Bone marrow (tissue), 2 donors: ENCODE measurements around the gene ARID3A.

Experiments
- DNase-seq, 2 donors: peaks; one replicate each; lab custom pipeline; 2025; lab: John Stamatoyannopoulos, UW

ARID3A gene

GRCh38 chr19:963486-963951 lies 37.7 kb downstream of the ARID3A start:
- no peak for DNase-seq

- DNase-seq, result no peak
These were observed 38.3 kb downstream of the ARID3A start for GRCh38 chr19:964116-964520.

GRCh38 chr19:964761-965694 lies 39.2 kb downstream of the ARID3A start:
- no peak for DNase-seq

GRCh38 chr19:966485-967088 lies 40.8 kb downstream of the ARID3A start:
- no peak for DNase-seq

GRCh38 chr19:970695-971094 lies 44.9 kb downstream of the ARID3A start:
- DNase-seq, result no peak

- no peak for DNase-seq
These were observed 46.0 kb downstream of the ARID3A start for GRCh38 chr19:971795-972194.

- no peak for DNase-seq
These were observed 46.4 kb downstream of the ARID3A start for GRCh38 chr19:972281-972680.

- no peak for DNase-seq
These were observed 48.1 kb downstream of the ARID3A start for GRCh38 chr19:973726-974563.

- no peak for DNase-seq
These were observed 48.9 kb downstream of the ARID3A start for GRCh38 chr19:974564-975257.

- no peak for DNase-seq
These were observed 50.6 kb downstream of the ARID3A start for GRCh38 chr19:976476-976875.

- DNase-seq, result no peak
These were observed 51.2 kb downstream of the ARID3A start for GRCh38 chr19:977058-977464.

- DNase-seq, result no peak
These were observed 53.5 kb downstream of the ARID3A start for GRCh38 chr19:979318-979741.

- no peak for DNase-seq
These were observed 54.5 kb downstream of the ARID3A start for GRCh38 chr19:980133-980998.

- DNase-seq, result peak; percentile 20 to 59
These were observed 56.8 kb downstream of the ARID3A start for GRCh38 chr19:982567-983170.

- peak; percentile 42 to 77 for DNase-seq
These were observed 58.5 kb downstream of the ARID3A start, which contains the start of gene WDR18 for GRCh38 chr19:984165-984967. Gene WDR18, plus strand, starts transcription at chr19:984345. Its CDS starts 9 bp downstream, at chr19:984354.

- DNase-seq, result no peak
These were observed 60.2 kb downstream of the ARID3A start for GRCh38 chr19:986083-986482.

GRCh38 chr19:988081-988480 lies 62.2 kb downstream of the ARID3A start:
- no peak for DNase-seq

- no peak for DNase-seq
These were observed 62.7 kb downstream of the ARID3A start for GRCh38 chr19:988510-988909.

GRCh38 chr19:989381-990081 lies 63.7 kb downstream of the ARID3A start:
- DNase-seq, result no peak
